Esophagus muscularis mucosa (tissue), 4 donors: ENCODE data around the gene VAMP8.

Experiments
- EP300 ChIP-seq: sonication (generic); formaldehyde crosslinking; IDR thresholded peaks from one replicate; pipeline ENCODE4 v1.6.1; 2017; ENCODE audit warnings: antibody characterized with exemption
- POLR2A ChIP-seq: fragments of 450-650 bp; IDR thresholded peaks from one replicate; pipeline ENCODE4 v1.6.1; 2017; ENCODE audit warnings: antibody characterized with exemption, moderate library complexity, mild to moderate bottlenecking, low read depth
- POLR2AphosphoS5 ChIP-seq, 2 donors: sonication (generic); formaldehyde crosslinking; IDR thresholded peaks; one replicate each; pipeline ENCODE4 v1.6.1; 2017; ENCODE audit warnings: antibody characterized with exemption in 2 of 2
- TF ChIP-seq, protein P1 (sequence below), 3 experiments: fragments of 200-600 bp in 2 of 3; fragments of 450-650 bp in 1 of 3; sonication (generic) in 2 of 3; IDR thresholded peaks; one replicate each; pipeline ENCODE4 v1.5.1; 2017 to 2019; ENCODE audit warnings: antibody characterized with exemption in 3 of 3, mild to moderate bottlenecking in 2 of 3, moderate library complexity in 1 of 3

GRCh38 chr2:85577063-85577385, 362 bp upstream of the VAMP8 start:
- TF ChIP-seq POLR2A (no peak), EP300 (no peak), POLR2AphosphoS5 (IDR thresholded peaks at IDR 0.05) (no peak)
- TF ChIP-seq, protein P1, sequence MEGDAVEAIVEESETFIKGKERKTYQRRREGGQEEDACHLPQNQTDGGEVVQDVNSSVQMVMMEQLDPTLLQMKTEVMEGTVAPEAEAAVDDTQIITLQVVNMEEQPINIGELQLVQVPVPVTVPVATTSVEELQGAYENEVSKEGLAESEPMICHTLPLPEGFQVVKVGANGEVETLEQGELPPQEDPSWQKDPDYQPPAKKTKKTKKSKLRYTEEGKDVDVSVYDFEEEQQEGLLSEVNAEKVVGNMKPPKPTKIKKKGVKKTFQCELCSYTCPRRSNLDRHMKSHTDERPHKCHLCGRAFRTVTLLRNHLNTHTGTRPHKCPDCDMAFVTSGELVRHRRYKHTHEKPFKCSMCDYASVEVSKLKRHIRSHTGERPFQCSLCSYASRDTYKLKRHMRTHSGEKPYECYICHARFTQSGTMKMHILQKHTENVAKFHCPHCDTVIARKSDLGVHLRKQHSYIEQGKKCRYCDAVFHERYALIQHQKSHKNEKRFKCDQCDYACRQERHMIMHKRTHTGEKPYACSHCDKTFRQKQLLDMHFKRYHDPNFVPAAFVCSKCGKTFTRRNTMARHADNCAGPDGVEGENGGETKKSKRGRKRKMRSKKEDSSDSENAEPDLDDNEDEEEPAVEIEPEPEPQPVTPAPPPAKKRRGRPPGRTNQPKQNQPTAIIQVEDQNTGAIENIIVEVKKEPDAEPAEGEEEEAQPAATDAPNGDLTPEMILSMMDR (IDR thresholded peaks at IDR 0.05), result no peak
